HG03039 (cell line): Measurements from ENCODE around the gene SCGB3A1.

Experiments
- ATAC-seq: cut with Tn5 transposase; IDR thresholded peaks from one replicate; pipeline ENCODE4 v1.9.1; 2021; ENCODE audit warnings: mild to moderate bottlenecking, moderate library complexity; ENCODE audit not compliant: unreplicated experiment

The SCGB3A1 gene

DNA sequence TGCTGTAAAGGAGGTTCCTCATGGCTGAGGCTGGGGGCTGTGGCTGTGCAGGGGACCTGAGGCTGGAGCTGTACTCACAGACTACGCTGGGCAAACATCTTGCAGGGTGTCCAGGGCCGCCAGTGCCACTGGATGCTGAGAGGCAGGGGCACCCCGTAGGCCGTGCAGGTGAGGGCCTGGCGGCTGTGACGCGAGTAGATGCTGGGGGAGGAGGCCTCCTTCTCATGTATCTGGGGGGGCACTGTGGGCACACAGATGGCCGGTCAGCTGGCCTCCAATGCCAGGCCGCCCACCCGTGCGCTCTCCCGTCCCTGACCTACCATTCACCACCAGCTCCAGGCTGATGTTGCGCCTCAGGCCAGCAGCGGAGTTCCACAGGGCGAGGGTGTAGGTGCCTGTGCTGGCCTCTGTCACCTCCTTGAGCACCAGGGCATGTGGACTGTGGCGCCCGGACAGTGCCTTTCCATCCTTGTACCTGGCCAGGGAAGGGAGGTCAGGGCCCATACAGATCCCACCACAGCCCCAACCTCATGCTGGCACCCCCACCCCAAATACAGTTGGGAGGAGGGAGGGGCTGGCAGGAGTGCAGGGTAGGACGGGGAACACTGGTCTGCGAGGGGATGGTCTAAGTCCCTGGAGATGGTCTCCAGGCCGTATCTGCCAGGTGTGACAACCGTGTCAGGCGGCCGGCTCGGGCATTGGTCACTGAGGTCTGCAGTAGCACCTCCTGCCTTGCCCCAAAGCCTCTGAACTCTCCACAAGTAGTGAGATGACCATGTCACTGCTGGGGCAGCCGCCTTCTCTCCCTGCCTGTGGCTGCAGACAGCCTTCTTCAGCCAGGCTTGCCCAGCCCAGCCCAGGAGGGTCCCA is 34.7 kb upstream of the SCGB3A1 start:
- ATAC-seq, result no peak

DNA sequence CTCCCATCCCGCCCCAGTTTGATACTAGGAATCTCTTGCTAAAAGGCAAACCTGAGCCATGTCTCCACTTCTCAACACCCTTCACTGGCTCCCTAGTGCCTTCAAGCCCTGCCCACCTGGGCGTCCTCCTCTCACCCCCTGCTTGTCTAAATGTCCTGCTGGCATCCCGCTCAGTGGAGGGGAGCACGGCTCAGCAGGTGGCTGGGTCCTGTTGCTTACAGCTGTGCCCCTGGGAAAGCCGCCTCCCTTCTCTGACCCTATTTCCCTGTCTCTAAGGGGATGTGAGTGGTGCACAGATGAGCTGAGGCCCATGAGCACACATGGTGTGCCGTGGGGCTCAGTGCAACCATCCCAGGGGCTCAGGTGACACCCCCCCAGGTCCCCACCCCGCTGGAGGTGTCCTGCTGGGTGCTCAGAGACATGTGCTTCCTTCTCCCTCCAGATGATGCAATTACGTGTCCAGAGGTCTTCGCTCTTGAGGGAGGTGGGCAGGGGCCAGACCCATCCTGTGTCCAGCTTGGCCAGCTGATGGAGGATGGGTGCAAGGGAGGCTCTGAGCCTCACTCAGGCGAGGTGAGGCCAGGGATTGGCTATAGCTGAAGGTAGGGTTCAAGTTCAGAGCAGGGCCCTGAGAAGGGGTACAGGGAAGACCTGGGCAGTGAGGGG is 34.0 kb upstream of the SCGB3A1 start:
- ATAC-seq, result no peak

DNA sequence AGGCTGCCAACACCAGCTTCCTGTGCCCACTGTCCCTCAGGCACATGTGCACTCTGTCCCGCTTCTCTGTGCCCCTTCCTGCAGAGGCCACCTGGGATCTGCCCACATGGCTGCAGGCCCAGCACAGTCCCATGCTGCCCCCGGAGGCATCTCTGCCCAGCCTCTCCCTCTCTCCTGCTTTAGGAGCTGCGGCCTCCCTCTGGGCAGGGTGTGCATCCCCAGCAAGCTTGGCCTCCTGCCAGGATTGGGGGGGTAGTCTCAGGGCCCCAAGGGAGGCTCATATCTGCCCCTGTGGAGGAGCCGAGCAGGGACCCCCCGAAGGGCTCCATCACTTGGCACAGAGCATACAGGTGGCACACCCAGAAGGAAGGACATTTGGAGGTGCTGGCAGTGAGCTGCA is 33.3 kb upstream of the SCGB3A1 start:
- ATAC-seq, result no peak

DNA sequence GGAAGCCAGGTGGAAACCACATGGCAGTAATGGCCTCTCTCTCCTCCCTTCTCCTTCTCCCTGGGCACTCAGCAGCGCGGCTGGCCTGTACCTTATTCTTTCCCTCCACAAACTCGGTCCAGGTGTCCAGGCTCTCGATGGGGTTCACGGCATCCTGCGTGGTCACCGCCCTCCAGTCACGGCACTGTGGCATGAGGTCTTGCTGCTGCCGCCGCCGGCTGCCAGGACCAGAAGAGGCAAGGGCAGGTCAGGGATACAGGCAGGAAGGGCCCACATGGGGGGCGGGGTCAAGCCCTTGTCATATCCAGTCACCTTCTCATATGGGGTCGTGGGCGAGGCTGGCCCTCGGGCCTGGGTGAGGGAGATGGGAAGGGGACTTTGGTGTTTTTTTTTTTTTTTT is 32.5 kb upstream of the SCGB3A1 start:
- ATAC-seq, result no peak

DNA sequence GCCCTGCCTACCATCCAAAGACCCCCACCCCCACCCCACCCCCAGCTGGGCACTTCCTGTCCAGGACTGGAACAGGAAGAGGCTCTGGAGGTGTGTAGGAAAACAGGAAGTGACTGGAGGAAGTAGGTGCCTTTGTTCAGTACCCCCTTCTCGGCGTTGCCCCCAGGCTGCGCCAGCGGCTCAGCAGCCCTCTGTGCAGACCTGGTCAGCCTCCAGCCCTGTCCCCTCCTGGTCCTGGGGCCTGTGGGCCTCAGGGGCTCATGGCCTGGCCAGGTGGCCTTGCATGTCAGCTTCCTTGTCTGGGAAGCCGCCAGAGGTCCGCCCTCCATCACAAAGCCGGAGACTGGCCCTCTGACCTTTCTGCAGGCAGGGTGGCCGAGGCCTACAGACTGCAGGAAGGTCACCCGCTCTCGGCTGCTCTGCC is 32.1 kb upstream of the SCGB3A1 start:
- no peak for ATAC-seq

DNA sequence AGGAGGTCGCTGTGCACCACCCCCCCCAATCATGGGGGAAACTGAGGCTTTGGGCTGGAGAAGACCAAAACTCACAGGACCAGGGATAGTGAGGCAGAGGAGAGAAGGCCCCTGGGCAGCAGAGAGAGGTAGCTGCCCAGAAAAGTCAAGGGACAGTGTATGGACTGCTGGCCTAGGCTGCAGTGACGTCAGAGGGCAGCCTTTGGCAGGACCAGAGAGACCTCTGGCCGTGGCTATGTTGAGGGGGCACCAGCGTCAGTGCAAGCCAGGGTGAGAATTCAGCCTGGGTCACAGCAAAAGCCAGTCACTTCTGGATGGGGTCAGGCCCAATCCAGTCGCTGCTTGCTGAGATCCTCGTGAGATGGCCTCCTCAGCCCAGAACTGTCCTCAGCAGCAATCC is 31.6 kb upstream of the SCGB3A1 start:
- no peak for ATAC-seq

DNA sequence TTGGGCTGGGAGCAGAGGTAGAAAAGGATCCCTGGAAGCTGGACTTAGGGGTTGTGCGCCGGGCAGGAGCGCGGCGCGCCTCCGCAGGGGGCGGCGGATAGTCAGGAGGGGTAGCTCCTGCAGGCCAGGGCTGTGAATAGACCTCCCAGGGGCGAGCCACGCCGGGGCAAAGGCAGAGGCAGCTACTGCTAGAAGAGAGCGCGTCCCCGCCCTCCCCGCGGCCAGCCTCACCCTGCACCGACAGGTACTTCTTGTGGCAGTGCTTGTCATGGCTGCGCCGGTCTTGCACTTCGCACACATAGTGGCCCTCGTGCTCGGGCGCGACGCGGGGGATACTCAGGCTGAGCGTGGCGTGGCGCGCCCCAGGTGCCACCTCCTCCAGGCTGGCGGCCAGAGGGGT is 30.0 kb upstream of the SCGB3A1 start:
- ATAC-seq, result no peak

DNA sequence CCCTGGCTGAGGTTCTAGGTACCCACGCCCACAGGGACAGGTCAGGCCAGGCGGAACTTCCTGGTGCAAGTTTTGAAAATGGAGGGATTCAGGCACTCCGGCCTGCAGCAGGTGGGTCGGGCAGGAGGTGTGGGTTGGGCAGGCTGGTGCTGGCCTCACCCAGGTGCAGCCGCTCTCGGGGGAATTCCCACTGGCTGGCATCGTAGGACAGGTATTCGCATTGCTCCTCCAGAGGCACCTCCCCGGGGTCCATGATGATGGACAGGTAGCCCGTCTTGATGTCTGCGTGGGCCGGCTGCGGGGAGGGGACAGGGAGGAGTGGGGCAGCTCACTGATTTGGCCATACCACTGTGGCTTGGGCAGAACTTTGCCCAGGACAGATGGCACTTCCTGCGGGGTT is 28.7 kb upstream of the SCGB3A1 start:
- ATAC-seq, result no peak

DNA sequence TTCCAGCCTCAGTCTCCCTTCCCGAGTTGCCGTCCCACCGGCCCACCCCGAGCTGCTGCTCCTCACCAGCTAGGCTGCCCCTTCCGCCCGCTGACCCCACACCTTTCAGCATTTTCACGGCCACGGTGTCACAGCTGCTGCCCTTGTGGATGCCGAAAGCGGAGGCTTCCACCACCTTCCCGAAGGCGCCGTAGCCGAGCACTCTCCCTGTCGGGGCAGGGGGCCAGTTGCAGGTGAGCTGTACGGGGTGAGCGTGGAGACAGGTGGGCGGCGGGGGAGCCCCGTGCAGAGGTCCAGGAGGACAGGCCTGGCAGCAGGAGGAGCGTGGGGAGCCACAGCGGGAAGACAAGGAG is 28.2 kb upstream of the SCGB3A1 start:
- ATAC-seq, result no peak

DNA sequence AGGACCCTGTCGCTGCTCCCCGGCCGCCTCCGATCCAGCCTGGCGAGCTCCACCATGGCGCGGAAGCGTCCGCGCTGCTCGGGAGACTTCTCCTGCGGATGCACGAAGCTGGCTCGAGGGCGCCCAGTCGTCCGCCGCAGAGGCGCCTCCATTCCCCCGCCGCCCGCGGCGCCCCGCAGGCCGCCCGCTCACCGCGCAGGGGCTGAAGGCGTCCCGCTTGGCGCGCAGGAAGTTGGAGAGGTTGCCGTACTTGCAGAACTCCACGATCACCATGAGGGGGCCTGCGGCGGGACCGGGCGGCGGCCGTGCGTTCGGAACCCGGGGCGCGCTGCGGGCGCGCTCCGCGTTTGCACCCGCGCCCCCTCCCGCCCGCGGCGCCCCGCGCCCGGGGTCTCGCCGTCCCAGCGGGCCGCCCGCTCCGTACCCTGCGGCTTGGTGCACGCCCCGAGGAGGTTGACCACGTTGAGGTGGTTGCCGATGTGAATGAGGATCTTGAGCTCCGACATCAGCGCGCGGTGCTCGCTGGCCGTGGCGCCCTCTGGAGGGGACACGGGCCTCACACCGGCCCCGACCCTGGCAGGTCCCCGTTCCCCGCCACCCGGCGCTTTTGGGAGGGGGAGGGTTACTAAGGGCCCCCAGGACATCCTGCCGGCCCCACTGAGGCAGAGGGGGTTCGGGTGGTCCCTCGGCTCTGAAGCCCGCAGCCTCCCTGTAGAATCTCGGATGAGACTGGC is 27.7 kb upstream of the SCGB3A1 start:
- no peak for ATAC-seq

DNA sequence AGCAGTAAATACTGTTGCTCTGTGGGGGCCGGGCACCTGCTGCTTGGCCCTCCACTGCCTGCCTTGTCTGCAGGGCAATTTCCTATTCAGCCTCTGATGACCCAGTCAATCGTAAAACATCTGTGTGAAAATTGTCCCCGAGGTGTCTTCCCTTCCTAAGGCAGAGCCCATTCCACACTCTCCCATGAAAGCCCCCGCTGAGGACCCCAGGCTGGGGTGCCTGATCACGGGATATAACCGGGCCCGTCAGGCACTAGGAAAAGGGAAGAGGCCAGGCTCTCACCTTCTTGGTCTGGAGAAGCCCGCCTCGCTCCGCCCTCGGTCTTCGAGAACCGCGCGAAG is 27.2 kb upstream of the SCGB3A1 start:
- no peak for ATAC-seq

DNA sequence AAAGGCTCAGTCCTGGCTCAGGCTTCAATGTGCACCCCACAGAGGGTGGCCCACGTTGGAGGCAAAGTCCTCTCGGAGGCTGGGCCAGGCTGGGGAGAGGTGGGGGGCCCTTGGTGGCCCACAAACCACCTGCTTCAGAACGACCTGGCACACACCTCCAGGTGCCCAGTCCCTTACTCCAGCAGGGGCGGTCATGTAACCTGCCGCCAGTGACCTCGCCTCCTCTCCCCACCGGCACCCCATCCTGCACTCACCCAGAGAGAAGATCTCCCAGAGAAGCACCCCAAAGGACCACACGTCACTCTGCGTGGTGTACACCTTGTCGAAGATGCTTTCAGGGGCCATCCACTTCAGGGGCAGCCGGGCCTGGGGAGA is 22.5 kb upstream of the SCGB3A1 start:
- no peak for ATAC-seq

DNA sequence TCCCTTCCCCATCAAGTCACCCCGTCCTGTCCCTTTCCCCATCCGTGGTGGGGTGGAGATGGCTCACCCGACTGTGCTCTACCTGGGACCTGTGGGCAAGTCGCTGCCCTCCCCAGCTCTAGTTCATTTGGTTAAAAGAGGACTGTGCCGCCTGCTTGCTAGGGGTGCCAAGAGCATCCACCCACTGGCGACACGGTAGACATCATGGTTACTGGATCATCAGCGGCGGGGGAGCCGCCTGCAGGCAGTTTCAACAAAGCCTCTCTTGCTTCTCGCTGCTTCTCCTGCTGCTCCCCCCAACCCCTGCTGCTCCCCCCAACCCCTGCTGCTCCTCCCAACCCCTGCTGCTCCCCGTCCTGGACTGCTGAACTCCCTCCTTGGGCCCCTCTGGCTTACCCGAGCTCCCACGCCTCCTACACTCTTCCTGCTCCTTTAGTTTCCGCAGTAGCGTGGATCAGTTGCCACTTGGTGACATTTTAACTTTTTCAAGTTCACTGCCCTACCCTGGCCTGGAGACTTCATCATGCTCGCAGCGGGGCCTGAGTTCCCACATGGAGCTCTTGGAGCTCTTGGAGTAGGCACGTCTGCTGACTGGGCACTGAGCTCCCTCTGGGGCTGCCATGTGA is 22.0 kb upstream of the SCGB3A1 start:
- no peak for ATAC-seq

DNA sequence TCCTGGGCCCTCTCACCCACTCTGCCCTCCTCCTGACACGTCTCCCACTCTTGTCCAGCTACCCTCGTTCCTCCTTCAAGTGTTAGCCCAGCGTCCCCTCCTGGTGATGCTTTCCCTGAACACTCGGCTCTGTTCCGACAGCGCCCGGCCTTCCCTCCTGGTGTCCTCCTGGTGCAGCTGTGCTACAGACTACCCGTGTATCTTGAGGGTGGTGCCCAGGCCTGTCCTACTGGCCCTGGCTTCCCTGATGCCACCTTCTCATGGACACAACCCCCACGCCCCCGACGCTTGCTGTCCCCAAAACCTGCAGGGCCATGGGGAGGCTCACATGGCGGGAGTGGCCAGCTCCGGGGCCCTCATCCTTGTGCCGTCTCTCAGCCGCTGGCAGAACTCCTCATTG is 21.4 kb upstream of the SCGB3A1 start:
- ATAC-seq, result no peak

DNA sequence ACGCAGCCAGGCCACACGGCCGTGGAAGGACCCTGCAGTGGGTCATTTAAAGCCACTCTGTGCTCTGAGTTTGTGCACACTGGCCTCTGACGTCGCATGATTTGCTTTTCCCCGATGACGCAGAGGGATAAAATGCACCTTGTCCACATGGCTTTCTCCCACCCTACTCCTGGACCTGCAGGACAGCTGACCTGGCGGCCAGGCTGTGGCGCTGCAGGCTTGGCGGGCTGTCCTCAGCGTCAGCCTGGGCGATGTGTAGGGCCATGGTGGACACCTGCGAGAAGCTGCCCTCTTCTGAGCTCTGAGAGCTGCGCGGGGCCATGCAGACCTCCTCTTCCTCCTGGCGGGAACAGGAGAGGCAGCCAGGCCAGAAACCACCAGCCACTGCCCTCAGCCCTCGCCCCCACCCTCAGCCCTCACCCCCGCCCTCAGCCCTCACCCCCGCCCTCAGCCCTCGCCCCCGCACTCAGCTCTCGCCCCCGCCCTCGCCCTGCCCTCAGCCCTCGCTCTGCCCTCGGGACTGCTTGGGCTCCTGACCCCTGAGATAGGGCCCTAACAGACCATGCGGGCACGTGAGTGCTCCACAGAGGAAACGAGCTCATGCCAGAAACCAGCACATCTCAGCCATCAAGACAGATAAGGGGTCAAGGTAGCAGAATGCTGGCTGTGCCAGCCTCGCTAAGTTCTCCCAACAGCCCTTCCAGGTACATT is 20.0 kb upstream of the SCGB3A1 start:
- no peak for ATAC-seq

DNA sequence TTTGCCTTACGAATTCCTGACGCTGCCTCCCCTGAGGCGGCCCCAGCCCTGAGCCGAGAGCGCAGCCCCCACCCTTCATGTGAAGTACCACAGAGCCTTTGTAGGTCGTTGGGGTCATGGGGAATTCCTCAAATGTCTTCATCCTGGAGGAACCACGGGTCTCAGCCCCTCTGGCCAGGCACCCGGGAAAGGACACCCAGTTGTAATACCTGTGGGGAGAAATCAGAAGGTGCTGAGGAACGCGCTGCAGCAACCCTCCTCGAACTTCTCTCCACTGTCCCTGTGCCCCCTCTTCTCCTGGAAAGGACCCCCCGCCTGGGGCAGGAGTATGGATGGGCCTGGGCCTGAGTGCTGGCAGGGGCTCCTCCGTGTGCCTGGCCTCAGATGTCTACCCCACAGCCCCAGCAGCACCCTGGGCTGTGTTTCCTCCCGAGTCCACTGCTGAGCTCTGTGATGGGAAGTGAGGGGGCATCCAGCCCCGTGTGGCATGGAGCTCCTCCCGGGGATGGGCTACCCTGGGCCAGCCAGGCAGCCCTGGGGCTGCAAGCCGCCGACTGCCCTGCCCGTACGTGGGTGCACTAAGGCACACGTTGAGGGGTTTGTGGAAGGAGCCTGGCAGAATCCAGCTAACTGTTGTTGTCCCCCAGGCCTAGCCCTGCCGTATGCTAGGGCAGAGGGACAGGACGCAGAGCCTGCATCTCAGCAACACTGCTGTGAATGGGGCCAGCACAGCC is 18.7 kb upstream of the SCGB3A1 start:
- no peak for ATAC-seq

DNA sequence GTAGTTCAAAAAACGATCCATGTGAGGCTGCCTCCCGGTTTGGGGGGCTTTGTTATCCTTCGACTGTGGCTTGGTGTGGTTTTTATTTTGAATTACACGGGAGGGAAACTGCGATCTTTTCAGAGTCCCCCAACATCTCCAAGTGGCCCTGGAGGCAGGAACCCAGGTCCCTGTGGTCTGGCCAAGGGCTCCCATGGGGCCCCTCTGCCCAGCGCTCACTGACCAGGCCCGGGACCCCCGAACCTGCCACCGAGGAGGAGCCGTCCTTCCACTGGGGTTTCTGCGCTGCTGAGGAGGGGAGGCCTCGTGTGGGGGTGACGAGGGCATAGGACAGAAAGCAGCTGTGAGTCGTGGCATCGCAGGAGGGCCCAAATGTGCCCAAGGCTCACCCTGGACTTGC is 18.1 kb upstream of the SCGB3A1 start:
- no peak for ATAC-seq

DNA sequence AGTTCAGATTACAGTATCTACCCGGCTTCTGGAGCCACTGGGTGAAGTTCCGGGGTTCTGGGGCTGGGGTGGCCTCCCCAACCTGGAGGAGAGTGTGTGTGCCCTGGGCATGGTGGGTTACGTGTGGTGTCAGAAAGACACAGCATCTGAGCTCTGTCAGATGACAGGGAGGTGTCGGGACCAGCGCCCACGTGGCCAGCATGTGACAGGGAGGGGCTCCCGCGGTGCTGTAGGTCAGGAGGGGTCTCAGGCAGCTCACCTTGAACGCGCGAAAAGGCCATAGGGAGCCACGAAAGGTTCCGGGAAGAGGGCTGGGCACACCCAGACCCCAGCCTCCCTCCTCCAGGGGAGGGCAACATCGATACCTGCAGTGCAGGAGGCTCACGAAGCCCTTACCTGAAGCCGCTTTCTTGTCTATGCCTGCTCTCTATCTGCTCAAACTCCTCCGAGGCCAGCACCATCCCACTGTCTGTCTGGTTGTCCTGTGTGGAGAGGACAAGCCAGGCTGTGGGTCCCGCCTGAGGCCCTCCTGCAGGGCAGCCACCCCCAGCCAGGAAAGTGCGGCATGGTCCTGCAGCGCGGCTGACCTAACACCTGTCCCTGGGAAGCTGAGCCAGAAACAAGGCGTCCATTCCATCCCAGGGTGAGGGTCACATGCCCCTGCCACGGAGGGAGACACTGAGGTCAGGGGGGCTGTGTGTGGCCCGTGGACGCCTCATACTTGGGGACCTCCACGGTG is 17.4 kb upstream of the SCGB3A1 start:
- no peak for ATAC-seq

DNA sequence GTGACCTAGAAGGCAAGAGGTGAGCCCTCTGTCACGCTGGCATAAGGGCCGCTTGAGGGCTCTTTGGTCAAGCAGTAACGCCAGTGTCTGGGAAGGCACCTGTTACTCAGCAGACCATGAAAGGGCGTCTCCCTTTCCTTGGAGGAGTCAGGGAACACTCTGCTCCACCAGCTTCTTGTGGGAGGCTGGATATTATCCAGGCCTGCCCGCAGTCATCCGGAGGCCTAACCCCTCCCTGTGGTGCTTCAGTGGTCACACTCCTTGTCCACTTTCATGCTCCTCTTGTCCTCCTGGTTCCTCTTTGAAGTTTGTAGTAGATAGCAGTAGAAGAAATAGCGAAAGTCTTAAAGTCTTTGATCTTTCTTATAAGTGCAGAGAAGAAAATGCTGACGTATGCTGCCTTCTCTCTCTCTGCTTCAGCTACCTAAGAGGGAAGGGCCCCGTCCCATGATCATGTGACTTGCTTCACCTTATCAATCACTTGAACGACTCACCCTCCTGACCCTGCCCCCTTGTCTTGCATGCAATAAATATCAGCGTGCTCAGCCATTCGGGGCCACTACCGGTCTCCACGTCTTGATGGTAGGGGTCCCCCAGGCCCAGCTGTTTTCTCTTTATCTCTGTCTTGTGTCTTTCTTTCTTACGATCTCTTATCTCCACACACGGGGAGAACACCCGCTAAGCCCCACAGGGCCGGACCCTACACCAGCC is 16.7 kb upstream of the SCGB3A1 start:
- no peak for ATAC-seq
